ENCODE measurements around the gene AHCTF1. TPM values are rescaled to one million over a fixed set of nuclear protein-coding genes. Genes with fewer than 3 reads are reported as not detected.

Gene AHCTF1
- total RNA-seq, 1 experiment from 2014 or later, result 61.3 TPM

DNA sequence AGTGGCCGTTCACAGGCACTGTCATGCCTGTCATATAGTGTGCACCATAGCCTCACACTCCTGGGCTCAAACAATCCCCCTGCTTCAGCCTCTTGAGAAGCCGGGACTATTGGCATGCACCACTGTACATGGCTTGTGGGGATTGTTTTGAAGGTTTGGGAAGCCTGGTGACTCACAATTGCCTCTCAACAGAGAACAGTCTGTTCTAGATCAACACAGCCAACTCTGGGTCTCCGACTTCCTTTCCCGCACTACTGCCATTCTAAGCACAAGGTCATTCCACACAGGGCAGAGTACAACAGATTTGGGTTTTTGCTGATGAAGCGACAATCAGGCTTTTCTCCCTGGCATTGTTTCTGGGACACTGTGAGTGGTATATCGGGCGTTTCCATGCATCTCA is 15.5 kb upstream of the AHCTF1 start:
- intact Hi-C loops (cut with micrococcal nuclease; ENCODE audit: unreplicated experiment), result no loop called here
- H3K9me3 Mint-ChIP-seq (ENCODE audit: low read depth, unreplicated experiment), result peaks cover 4% of the 10 kb centered on the region
- H3K4me3 Mint-ChIP-seq (ENCODE audit: low read depth, unreplicated experiment), result no peak overlapping the region
- TF ChIP-seq, protein P1, sequence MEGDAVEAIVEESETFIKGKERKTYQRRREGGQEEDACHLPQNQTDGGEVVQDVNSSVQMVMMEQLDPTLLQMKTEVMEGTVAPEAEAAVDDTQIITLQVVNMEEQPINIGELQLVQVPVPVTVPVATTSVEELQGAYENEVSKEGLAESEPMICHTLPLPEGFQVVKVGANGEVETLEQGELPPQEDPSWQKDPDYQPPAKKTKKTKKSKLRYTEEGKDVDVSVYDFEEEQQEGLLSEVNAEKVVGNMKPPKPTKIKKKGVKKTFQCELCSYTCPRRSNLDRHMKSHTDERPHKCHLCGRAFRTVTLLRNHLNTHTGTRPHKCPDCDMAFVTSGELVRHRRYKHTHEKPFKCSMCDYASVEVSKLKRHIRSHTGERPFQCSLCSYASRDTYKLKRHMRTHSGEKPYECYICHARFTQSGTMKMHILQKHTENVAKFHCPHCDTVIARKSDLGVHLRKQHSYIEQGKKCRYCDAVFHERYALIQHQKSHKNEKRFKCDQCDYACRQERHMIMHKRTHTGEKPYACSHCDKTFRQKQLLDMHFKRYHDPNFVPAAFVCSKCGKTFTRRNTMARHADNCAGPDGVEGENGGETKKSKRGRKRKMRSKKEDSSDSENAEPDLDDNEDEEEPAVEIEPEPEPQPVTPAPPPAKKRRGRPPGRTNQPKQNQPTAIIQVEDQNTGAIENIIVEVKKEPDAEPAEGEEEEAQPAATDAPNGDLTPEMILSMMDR (IDR thresholded peaks at IDR 0.05; ENCODE audit: unreplicated experiment), result no peak
- CTCF ChIA-PET, result no interaction called here
- H3K4me1 Mint-ChIP-seq (ENCODE audit: low read depth, unreplicated experiment), result no peaks in the 10 kb centered on the region
- no peak for DNase-seq
- no peaks in the 10 kb centered on the region for H3K27me3 Mint-ChIP-seq (ENCODE audit: unreplicated experiment)
- no peak overlapping the region for H3K27ac Mint-ChIP-seq (ENCODE audit: unreplicated experiment)
- BruUV-seq (replicated peaks), result no TSS peak
- H3K36me3 Mint-ChIP-seq (ENCODE audit: insufficient read depth, unreplicated experiment), result no peaks in the 10 kb centered on the region

DNA sequence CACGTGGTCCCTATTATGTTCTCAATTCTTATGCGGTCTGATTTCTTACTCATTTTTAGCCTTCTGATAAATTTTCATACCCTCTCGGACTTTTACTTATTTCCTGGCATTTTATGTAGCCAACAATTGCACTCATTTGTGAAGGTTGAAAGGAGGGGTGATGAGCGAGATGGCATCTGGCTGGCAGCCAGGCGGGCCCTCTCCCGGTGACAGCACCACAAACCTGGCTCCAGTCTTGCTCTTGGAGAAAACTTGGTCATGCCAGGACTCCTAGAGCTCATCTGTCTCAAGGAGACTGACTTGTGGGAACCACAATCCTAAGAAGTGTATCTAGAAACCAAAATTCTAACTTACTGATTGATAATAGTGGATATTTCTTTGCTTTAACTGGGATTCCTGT is 14.6 kb upstream of the AHCTF1 start:
- Mint-ChIP-seq H3K27me3 (ENCODE audit: unreplicated experiment) (no peaks in the 10 kb centered on the region), H3K27ac (ENCODE audit: unreplicated experiment) (no peak overlapping the region), H3K9me3 (ENCODE audit: low read depth, unreplicated experiment) (peaks cover 4% of the 10 kb centered on the region), H3K4me1 (ENCODE audit: low read depth, unreplicated experiment) (no peaks in the 10 kb centered on the region), H3K36me3 (ENCODE audit: insufficient read depth, unreplicated experiment) (no peaks in the 10 kb centered on the region), H3K4me3 (ENCODE audit: low read depth, unreplicated experiment) (no peak overlapping the region)
- CTCF ChIA-PET, result no interaction called here
- DNase-seq, result no peak
- no TSS peak for BruUV-seq (replicated peaks)
- intact Hi-C loops (cut with micrococcal nuclease; ENCODE audit: unreplicated experiment), result no loop called here
- TF ChIP-seq, protein P1 (IDR thresholded peaks at IDR 0.05; ENCODE audit: unreplicated experiment), result no peak

DNA sequence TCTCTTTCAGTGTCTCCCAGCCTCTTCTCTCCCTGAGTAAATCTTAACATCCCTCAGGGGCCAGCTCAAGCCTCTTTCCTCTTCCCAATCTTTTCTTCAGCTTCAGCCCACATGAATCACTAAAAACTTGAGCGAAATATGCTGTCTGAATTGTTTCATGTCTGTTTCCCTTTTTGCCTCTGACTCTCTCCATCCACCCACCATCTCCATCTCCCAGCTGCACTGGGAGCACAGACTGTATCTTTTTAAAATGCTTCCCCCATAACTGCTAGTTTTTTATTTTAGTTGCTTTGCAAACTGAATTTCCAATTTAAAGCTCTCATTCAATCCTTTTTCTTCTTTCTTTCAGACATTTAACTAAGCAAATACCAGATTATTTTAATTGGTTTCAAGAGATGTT is 3.0 kb upstream of the AHCTF1 start:
- H3K27me3 Mint-ChIP-seq (ENCODE audit: unreplicated experiment), result no peaks in the 10 kb centered on the region
- no peak overlapping the region for H3K27ac Mint-ChIP-seq (ENCODE audit: unreplicated experiment)
- H3K4me3 Mint-ChIP-seq (ENCODE audit: low read depth, unreplicated experiment), result no peak overlapping the region
- intact Hi-C loops (cut with micrococcal nuclease; ENCODE audit: unreplicated experiment), result loop anchor here (10.0 kb wide), 1 partner anchor 170 kb away; the partner anchor contains the start of gene ZNF669
- H3K9me3 Mint-ChIP-seq (ENCODE audit: low read depth, unreplicated experiment), result no peaks in the 10 kb centered on the region
- no peak for DNase-seq
- TF ChIP-seq, protein P1 (IDR thresholded peaks at IDR 0.05; ENCODE audit: unreplicated experiment), result no peak
- CTCF ChIA-PET, result no interaction called here
- H3K4me1 Mint-ChIP-seq (ENCODE audit: low read depth, unreplicated experiment), result peaks cover 8% of the 10 kb centered on the region
- no TSS peak for BruUV-seq (replicated peaks)
- H3K36me3 Mint-ChIP-seq (ENCODE audit: insufficient read depth, unreplicated experiment), result peaks cover 33% of the 10 kb centered on the region

DNA sequence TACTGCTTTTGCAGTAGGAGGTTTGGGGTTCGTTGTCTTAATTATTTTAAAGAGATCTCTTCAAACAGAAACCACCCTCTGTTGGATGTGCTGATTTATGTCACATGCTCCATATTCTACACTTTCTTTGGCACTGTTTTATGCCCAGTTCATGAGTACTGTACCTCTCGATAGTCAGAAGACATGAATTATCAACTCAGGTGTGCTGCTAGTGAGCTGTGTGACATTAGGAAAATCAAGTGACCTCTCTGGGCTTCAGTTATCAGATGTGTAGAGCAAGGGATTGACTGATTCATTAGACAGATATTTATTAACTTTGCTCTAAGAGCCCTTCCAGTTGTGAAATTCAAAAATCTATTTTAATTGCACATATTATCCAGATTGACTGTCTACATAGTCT is 2.1 kb upstream of the AHCTF1 start:
- no peak for DNase-seq
- H3K36me3 Mint-ChIP-seq (ENCODE audit: insufficient read depth, unreplicated experiment), result peaks cover 41% of the 10 kb centered on the region
- intact Hi-C loops (cut with micrococcal nuclease; ENCODE audit: unreplicated experiment), result loop anchor here (10.0 kb wide), 1 partner anchor 171 kb away; the partner anchor contains the start of gene ZNF669
- H3K27ac Mint-ChIP-seq (ENCODE audit: unreplicated experiment), result no peak overlapping the region
- CTCF ChIA-PET, result no interaction called here
- no peaks in the 10 kb centered on the region for H3K9me3 Mint-ChIP-seq (ENCODE audit: low read depth, unreplicated experiment)
- no TSS peak for BruUV-seq (replicated peaks)
- H3K27me3 Mint-ChIP-seq (ENCODE audit: unreplicated experiment), result no peaks in the 10 kb centered on the region
- TF ChIP-seq, protein P1 (IDR thresholded peaks at IDR 0.05; ENCODE audit: unreplicated experiment), result no peak
- H3K4me1 Mint-ChIP-seq (ENCODE audit: low read depth, unreplicated experiment), result peaks cover 17% of the 10 kb centered on the region
- no peak overlapping the region for H3K4me3 Mint-ChIP-seq (ENCODE audit: low read depth, unreplicated experiment)
